AG09309 (cell line): ENCODE measurements around the gene FKBP1B.
"Not testable (repeated sequence)": the region's sequence is repeated elsewhere in the genome, so short reads cannot be mapped to it uniquely, and the experiment has no call there.

Experiments used
- DNase-seq: peaks from one replicate; pipeline ENCODE4 v3.0.0-alpha.2; 2010; ENCODE audit warnings: low read depth
- H3K4me3 ChIP-seq: 2 replicates; pipeline ENCODE4 v1.5.1; 2011; ENCODE audit warnings: mild to moderate bottlenecking, low read depth, low read length, moderate library complexity; ENCODE audit not compliant: control insufficient read depth
- TF ChIP-seq, protein P1 (sequence below): IDR thresholded peaks from 2 replicates; pipeline ENCODE4 v1.5.1; 2011; ENCODE audit warnings: mild to moderate bottlenecking, low read depth, low read length, inconsistent platforms; ENCODE audit not compliant: insufficient read depth, control insufficient read depth; ENCODE audit errors: missing control alignments

The FKBP1B gene

GRCh38 chr2:24102677-24103076 lies 53.1 kb downstream of the FKBP1B start:
- TF ChIP-seq, protein P1, sequence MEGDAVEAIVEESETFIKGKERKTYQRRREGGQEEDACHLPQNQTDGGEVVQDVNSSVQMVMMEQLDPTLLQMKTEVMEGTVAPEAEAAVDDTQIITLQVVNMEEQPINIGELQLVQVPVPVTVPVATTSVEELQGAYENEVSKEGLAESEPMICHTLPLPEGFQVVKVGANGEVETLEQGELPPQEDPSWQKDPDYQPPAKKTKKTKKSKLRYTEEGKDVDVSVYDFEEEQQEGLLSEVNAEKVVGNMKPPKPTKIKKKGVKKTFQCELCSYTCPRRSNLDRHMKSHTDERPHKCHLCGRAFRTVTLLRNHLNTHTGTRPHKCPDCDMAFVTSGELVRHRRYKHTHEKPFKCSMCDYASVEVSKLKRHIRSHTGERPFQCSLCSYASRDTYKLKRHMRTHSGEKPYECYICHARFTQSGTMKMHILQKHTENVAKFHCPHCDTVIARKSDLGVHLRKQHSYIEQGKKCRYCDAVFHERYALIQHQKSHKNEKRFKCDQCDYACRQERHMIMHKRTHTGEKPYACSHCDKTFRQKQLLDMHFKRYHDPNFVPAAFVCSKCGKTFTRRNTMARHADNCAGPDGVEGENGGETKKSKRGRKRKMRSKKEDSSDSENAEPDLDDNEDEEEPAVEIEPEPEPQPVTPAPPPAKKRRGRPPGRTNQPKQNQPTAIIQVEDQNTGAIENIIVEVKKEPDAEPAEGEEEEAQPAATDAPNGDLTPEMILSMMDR = no peak
- H3K4me3 ChIP-seq = no peak overlapping the region

GRCh38 chr2:24104110-24104650 lies 54.6 kb downstream of the FKBP1B start:
- TF ChIP-seq, protein P1 = no peak
- no peak for DNase-seq
- H3K4me3 ChIP-seq = no peak overlapping the region

More at GRCh38 chr2:24102677-24103076, 53.1 kb downstream of the FKBP1B start:
- DNase-seq = no peak

DNA sequence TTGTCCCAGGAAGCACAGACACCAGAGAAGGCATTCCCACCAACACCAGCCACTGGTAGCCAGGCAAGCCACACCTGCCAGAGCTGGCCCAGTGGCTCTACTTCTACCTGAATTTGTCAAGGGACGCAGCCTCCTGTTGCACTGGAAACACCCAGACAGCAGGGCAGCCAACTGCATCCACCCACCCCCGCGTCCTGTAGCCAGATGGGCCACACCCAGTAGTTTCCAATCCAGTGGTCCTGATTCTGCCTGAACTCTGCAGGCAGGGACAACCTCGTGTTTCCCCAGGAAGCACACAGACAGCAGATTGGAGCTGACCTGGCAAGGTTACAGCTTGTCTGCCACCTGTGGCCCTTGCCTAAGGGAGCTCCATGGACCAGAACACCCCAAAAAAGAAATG lies 55.4 kb downstream of the FKBP1B start:
- TF ChIP-seq, protein P1 = no peak
- no peak for DNase-seq
- no peak overlapping the region for H3K4me3 ChIP-seq

GRCh38 chr2:24105816-24106215 lies 56.3 kb downstream of the FKBP1B start:
- TF ChIP-seq, protein P1 = no peak
- DNase-seq = no peak
- no peak overlapping the region for H3K4me3 ChIP-seq

- DNase-seq = no peak
These were observed 57.2 kb downstream of the FKBP1B start for GRCh38 chr2:24106786-24107185.

GRCh38 chr2:24107336-24107735 lies 57.8 kb downstream of the FKBP1B start:
- H3K4me3 ChIP-seq = no peak overlapping the region
- TF ChIP-seq, protein P1 = no peak
- no peak for DNase-seq

More at GRCh38 chr2:24106786-24107185, 57.2 kb downstream of the FKBP1B start:
- no peak overlapping the region for H3K4me3 ChIP-seq
- TF ChIP-seq, protein P1 = no peak

DNA sequence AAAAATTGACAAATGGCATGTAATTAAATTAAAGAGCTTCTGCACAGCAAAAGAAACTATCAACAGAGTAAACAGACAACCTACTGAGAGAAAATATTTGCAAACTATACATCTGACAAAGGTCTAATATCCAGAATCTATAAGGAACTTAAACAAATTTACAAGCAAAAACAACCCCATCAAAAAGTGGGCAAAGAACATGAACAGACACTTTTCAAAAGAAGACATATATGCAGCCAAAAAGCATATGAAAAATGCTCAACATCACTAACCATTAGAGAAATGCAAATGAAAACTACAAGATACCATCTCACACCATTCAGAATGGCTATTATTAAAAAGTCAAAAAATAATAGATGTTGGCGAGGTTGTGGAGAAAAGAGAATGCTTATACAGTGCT lies 59.9 kb downstream of the FKBP1B start:
- DNase-seq, H3K4me3 ChIP-seq: not testable (repeated sequence)
